ENCODE measurements around the gene CMIP. TPM values are rescaled to one million over a fixed set of nuclear protein-coding genes. Genes with fewer than 3 reads are reported as not detected.

CMIP gene
- total RNA-seq, 5 donors from 2014 or later (not counting 1 experiment from before 2014, with no cell fraction given): 39.8 to 55.9 (median 42.6) TPM

DNA sequence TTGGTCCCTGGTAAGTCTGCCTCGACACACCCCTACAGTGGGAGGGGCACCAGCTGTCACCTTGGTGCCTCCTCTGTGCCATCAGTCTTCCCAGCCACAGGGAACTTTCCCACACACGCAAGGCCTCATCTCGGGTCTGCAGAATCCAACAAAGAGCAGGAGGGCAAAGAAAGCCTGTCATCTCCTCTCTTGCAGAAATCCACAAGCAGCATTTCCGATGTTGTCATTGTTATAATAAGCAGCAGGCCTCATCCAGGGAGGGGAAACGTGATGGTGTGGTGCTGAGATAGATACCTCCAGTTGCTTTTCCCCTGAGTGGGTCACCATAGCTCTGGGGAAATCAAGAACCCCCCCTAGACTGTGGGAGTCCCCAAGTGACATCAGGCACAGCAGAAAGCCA, 110.4 kb downstream of the CMIP start:
- no peak overlapping the region for H3K4me3 Mint-ChIP-seq
- ChIA-PET CTCF (no interaction called here), POLR2A (no interaction called here)
- H3K27ac Mint-ChIP-seq: no peak overlapping the region
- no peak overlapping the region for H3K27ac ChIP-seq (ENCODE audit: low read length)
- H3K4me3 ChIP-seq (ENCODE audit: control insufficient read depth in 1 of 2, extremely low read depth in 1 of 2, low read length in 1 of 2): no peak overlapping the region
- H3K36me3 ChIP-seq (ENCODE audit: control insufficient read depth in 2 of 2, extremely low read depth in 1 of 2, insufficient read depth in 1 of 2, low read length in 1 of 2): peaks cover 3 to 6% of the 10 kb centered on the region in 2 donors
- 100% methylated on average over 2 of the region's 5 CpGs for WGBS (ENCODE audit: insufficient coverage)
- peaks cover 19% of the 10 kb centered on the region for H3K36me3 Mint-ChIP-seq
- peaks cover 40 to 60% (median 47%) of the 10 kb centered on the region in 3 donors for H3K4me1 Mint-ChIP-seq
- peaks cover 0 to 42% of the 10 kb centered on the region in 2 experiments for H3K4me1 ChIP-seq (ENCODE audit: control insufficient read depth in 1 of 2, extremely low read depth in 1 of 2, insufficient read depth in 2 of 2, low read length in 2 of 2)
- no peak for ATAC-seq (replicated peaks in 1 of 4)
- no peak for DNase-seq
- H3K27me3 Mint-ChIP-seq: no peaks in the 10 kb centered on the region
- H3K9me3 ChIP-seq: no peaks in the 10 kb centered on the region
- no peaks in the 10 kb centered on the region for H3K9me3 Mint-ChIP-seq
- H3K27me3 ChIP-seq (replicated peaks in 1 of 2; ENCODE audit: control insufficient read depth in 2 of 2, extremely low read depth in 1 of 2, insufficient read depth in 2 of 2, low read length in 1 of 2): no peaks in the 10 kb centered on the region

DNA sequence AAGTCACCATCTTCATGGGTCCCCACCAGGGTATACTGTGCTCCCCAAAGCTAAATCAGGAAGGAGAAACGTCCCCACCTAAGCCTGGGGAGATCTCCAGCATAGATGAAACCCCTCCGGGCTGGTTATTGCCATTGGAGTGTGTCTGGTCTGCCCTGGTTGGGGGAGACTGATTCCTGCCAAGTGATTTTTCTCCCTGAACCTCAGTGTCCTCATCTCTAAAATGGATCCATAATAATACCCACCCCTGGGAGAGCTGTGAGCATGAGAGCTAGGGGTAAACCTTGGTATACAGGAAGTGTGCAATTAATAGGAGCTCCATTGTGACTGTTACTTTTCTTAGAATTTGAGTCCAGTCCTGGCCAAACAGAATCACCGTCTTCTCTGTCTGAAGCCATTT, 111.1 kb downstream of the CMIP start:
- ChIA-PET POLR2A (no interaction called here), CTCF (no interaction called here)
- 91% methylated on average over 1 of the region's 3 CpGs for WGBS (ENCODE audit: insufficient coverage)

DNA sequence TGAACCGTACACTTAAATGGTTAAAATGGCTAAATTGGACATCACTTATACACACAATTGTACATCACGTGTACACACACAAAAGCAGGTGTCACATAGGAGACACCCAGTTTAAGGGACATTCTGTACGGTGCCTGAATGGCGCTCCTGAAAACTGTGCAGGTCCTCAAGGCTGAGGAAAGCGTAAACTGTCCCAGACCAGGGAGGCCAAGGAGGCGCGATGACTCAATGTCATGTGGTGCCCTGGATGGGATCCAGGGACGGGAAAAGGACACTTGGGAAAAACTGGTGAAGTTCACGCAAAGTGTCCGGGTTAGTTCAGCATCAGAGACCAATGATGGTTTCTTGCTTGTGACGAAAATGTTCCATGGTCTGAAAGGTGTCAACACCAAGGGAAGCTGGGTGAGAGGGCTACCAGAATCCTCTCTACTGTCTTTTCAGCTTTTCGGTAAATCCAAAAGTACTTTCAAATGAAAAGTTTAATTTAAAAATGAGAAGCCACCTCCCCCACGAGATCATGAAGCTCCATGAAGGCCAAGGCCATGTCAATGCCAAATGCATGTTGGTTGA, 112.2 kb downstream of the CMIP start:
- DNase-seq: no peak
- Mint-ChIP-seq H3K27me3 (no peaks in the 10 kb centered on the region), H3K9me3 (no peaks in the 10 kb centered on the region), H3K4me1 (peaks cover 24 to 54% (median 43%) of the 10 kb centered on the region in 3 donors), H3K36me3 (peaks cover 16% of the 10 kb centered on the region), H3K27ac (no peak overlapping the region), H3K4me3 (no peak overlapping the region)
- POLR2A ChIA-PET: no interaction called here
- CTCF ChIA-PET: no interaction called here
- H3K4me1 ChIP-seq (ENCODE audit: control insufficient read depth in 1 of 2, extremely low read depth in 1 of 2, insufficient read depth in 2 of 2, low read length in 2 of 2): peaks cover 0 to 25% of the 10 kb centered on the region in 2 experiments
- ATAC-seq (replicated peaks in 1 of 4): no peak
- peaks cover 3 to 6% of the 10 kb centered on the region in 2 donors for H3K36me3 ChIP-seq (ENCODE audit: control insufficient read depth in 2 of 2, extremely low read depth in 1 of 2, insufficient read depth in 1 of 2, low read length in 1 of 2)
- no peaks in the 10 kb centered on the region for H3K27me3 ChIP-seq (replicated peaks in 1 of 2; ENCODE audit: control insufficient read depth in 2 of 2, extremely low read depth in 1 of 2, insufficient read depth in 2 of 2, low read length in 1 of 2)
- H3K4me3 ChIP-seq (ENCODE audit: control insufficient read depth in 1 of 2, extremely low read depth in 1 of 2, low read length in 1 of 2): no peak overlapping the region
- H3K27ac ChIP-seq (ENCODE audit: low read length): no peak overlapping the region
- no peaks in the 10 kb centered on the region for H3K9me3 ChIP-seq
- 95% methylated on average over 7 of the region's 13 CpGs for WGBS (ENCODE audit: insufficient coverage)

More for the DNA sequence above, 111.1 kb downstream of the CMIP start:
- Histone ChIP-seq H3K4me3 (ENCODE audit: control insufficient read depth in 1 of 2, extremely low read depth in 1 of 2, low read length in 1 of 2) (no peak overlapping the region), H3K27me3 (replicated peaks in 1 of 2; ENCODE audit: control insufficient read depth in 2 of 2, extremely low read depth in 1 of 2, insufficient read depth in 2 of 2, low read length in 1 of 2) (no peaks in the 10 kb centered on the region), H3K4me1 (ENCODE audit: control insufficient read depth in 1 of 2, extremely low read depth in 1 of 2, insufficient read depth in 2 of 2, low read length in 2 of 2) (peaks cover 0 to 37% of the 10 kb centered on the region in 2 experiments), H3K36me3 (ENCODE audit: control insufficient read depth in 2 of 2, extremely low read depth in 1 of 2, insufficient read depth in 1 of 2, low read length in 1 of 2) (peaks cover 3 to 6% of the 10 kb centered on the region in 2 donors), H3K27ac (ENCODE audit: low read length) (no peak overlapping the region), H3K9me3 (no peaks in the 10 kb centered on the region)
- Mint-ChIP-seq H3K27ac (no peak overlapping the region), H3K36me3 (peaks cover 19% of the 10 kb centered on the region), H3K9me3 (no peaks in the 10 kb centered on the region), H3K4me3 (no peak overlapping the region), H3K4me1 (peaks cover 35 to 57% (median 47%) of the 10 kb centered on the region in 3 donors), H3K27me3 (no peaks in the 10 kb centered on the region)
- ATAC-seq (replicated peaks in 1 of 4) (no peak), DNase-seq (no peak)

DNA sequence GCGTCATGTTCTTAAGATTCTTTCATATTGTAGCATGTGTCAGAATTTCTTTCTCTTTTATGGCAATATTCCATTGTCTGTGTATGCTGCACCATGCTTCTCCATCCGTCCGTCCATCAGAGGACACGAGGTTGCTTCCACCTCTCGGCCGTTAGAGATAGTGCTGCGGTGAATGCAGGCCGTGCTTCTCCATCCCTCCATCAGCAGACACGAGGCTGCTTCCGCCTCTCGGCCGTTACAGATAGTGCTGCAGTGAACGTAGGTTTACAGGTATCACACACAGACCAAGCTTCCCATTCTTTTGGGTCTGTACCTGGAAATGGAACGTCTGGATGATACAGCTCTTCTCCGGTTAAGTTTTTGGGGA, 113.5 kb downstream of the CMIP start:
- POLR2A ChIA-PET: no interaction called here
- Histone ChIP-seq H3K27me3 (replicated peaks in 1 of 2; ENCODE audit: control insufficient read depth in 2 of 2, extremely low read depth in 1 of 2, insufficient read depth in 2 of 2, low read length in 1 of 2) (no peaks in the 10 kb centered on the region), H3K9me3 (no peaks in the 10 kb centered on the region), H3K4me3 (ENCODE audit: control insufficient read depth in 1 of 2, extremely low read depth in 1 of 2, low read length in 1 of 2) (no peak overlapping the region), H3K27ac (ENCODE audit: low read length) (no peak overlapping the region), H3K36me3 (ENCODE audit: control insufficient read depth in 2 of 2, extremely low read depth in 1 of 2, insufficient read depth in 1 of 2, low read length in 1 of 2) (peaks cover 3 to 8% of the 10 kb centered on the region in 2 donors), H3K4me1 (ENCODE audit: control insufficient read depth in 1 of 2, extremely low read depth in 1 of 2, insufficient read depth in 2 of 2, low read length in 2 of 2) (peaks cover 0 to 21% of the 10 kb centered on the region in 2 experiments)
- H3K36me3 Mint-ChIP-seq: peaks cover 7% of the 10 kb centered on the region
- no peak overlapping the region for H3K4me3 Mint-ChIP-seq
- H3K27me3 Mint-ChIP-seq: no peaks in the 10 kb centered on the region
- DNase-seq (no peak), ATAC-seq (replicated peaks in 1 of 4) (no peak)
- H3K9me3 Mint-ChIP-seq: no peaks in the 10 kb centered on the region
- no peak overlapping the region for H3K27ac Mint-ChIP-seq
- peaks cover 11 to 44% (median 38%) of the 10 kb centered on the region in 3 donors for H3K4me1 Mint-ChIP-seq
- CTCF ChIA-PET: no interaction called here
- 95% methylated on average over 13 of the region's 15 CpGs for WGBS (ENCODE audit: insufficient coverage)

DNA sequence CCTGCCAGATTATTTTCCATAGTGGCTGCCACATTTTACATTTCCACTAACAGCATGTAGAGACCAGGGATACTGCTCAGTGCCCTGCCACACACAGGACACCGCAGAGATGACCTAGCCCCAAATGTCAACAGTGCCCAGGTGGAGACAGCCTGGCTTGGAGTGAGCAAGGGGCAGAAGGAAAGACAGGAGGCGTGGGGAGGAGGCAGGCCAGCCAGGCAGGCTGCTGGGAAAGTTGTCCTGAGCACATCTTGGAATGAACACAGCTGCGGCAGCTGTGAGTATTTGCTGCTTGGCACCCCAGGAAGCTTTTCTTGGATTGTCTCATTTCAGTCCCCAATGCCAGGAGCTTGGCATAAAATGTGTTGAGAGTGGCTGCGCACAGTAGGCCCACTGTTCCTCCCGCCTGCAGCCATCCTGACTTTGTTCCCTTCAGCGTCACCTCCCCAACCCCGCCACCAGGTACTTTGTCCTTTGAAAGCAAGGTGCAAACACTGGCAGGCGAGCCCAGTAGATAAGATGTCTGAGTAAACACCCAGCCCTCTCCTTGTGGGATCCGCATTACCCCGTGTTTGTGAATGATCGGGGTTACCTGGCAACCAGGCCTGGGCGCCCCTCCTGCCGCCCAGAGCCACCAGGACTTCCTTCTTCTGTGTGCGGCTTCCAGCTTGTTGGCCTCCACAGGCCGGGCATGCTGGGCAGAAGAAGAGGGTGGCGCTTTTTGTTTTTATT, 114.0 kb downstream of the CMIP start:
- ChIA-PET CTCF (no interaction called here), POLR2A (no interaction called here)
- ATAC-seq (replicated peaks in 1 of 4) (no peak), DNase-seq (peak in 4 of 35 experiments; percentile 7 to 39 (median 14))
- no peak overlapping the region for H3K27ac ChIP-seq (ENCODE audit: low read length)
- H3K4me3 Mint-ChIP-seq: no peak overlapping the region
- H3K9me3 Mint-ChIP-seq: no peaks in the 10 kb centered on the region
- H3K27me3 Mint-ChIP-seq: no peaks in the 10 kb centered on the region
- no peak overlapping the region for H3K27ac Mint-ChIP-seq
- WGBS (ENCODE audit: insufficient coverage): 88% methylated on average over 12 of the region's 16 CpGs
- peaks cover 6 to 42% (median 37%) of the 10 kb centered on the region in 3 donors for H3K4me1 Mint-ChIP-seq
- no peak overlapping the region for H3K4me3 ChIP-seq (ENCODE audit: control insufficient read depth in 1 of 2, extremely low read depth in 1 of 2, low read length in 1 of 2)
- H3K36me3 ChIP-seq (ENCODE audit: control insufficient read depth in 2 of 2, extremely low read depth in 1 of 2, insufficient read depth in 1 of 2, low read length in 1 of 2): peaks cover 3 to 8% of the 10 kb centered on the region in 2 donors
- H3K27me3 ChIP-seq (replicated peaks in 1 of 2; ENCODE audit: control insufficient read depth in 2 of 2, extremely low read depth in 1 of 2, insufficient read depth in 2 of 2, low read length in 1 of 2): no peaks in the 10 kb centered on the region
- H3K36me3 Mint-ChIP-seq: peaks cover 7% of the 10 kb centered on the region
- peaks cover 0 to 21% of the 10 kb centered on the region in 2 experiments for H3K4me1 ChIP-seq (ENCODE audit: control insufficient read depth in 1 of 2, extremely low read depth in 1 of 2, insufficient read depth in 2 of 2, low read length in 2 of 2)
- no peaks in the 10 kb centered on the region for H3K9me3 ChIP-seq

DNA sequence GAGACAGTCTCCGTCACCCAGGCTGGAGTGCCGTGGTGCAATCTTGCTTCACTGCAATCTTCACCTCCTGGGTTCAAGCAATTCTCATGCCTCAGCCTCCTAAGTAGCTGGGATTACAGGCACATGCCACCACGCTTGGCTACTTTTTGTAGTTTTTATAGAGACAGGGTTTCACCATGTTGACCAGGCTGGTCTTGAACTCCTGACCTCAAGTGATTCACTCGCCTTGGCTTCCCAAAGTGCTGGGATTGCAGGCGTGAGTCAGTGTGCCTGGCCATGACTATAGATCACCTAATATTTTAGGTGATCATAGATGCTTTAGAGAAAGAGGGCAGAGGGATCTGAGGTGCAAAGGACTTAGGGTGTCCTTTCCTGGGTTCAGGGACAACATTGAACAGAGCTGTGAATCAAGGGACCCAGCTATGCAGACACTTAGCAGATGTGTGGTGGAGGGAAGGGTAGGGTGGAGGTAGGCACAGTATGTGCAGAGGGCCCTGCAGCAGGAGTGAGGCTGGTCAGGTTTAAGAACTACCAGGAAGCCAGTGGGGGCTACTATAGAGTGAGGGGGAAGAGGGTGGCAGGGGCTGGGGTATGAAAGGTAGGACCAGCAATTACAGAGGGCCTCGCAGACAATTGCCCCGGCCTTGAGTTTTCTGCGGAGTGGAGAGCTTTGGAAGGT, 116.5 kb downstream of the CMIP start:
- WGBS (ENCODE audit: insufficient coverage): 97% methylated on average over 4 of the region's 8 CpGs
- Histone ChIP-seq H3K4me1 (ENCODE audit: control insufficient read depth in 1 of 2, extremely low read depth in 1 of 2, insufficient read depth in 2 of 2, low read length in 2 of 2) (peaks cover 0 to 13% of the 10 kb centered on the region in 2 experiments), H3K27me3 (replicated peaks in 1 of 2; ENCODE audit: control insufficient read depth in 2 of 2, extremely low read depth in 1 of 2, insufficient read depth in 2 of 2, low read length in 1 of 2) (no peaks in the 10 kb centered on the region), H3K36me3 (ENCODE audit: control insufficient read depth in 2 of 2, extremely low read depth in 1 of 2, insufficient read depth in 1 of 2, low read length in 1 of 2) (peaks cover 3 to 8% of the 10 kb centered on the region in 2 donors), H3K27ac (ENCODE audit: low read length) (no peak overlapping the region), H3K4me3 (ENCODE audit: control insufficient read depth in 1 of 2, extremely low read depth in 1 of 2, low read length in 1 of 2) (no peak overlapping the region), H3K9me3 (no peaks in the 10 kb centered on the region)
- CTCF ChIA-PET: no interaction called here
- POLR2A ChIA-PET: no interaction called here
- H3K36me3 Mint-ChIP-seq: peaks cover 7% of the 10 kb centered on the region
- DNase-seq (no peak), ATAC-seq (replicated peaks in 1 of 4) (no peak)
- H3K27me3 Mint-ChIP-seq: no peaks in the 10 kb centered on the region
- H3K9me3 Mint-ChIP-seq: no peaks in the 10 kb centered on the region
- H3K4me1 Mint-ChIP-seq: peaks cover 14 to 30% (median 27%) of the 10 kb centered on the region in 3 donors
- no peak overlapping the region for H3K27ac Mint-ChIP-seq
- no peak overlapping the region for H3K4me3 Mint-ChIP-seq

All from T-cell (primary cell).